Hepatocyte (in vitro differentiated cells): ENCODE measurements around the gene GRID1. TPM values are rescaled to one million over a fixed set of nuclear protein-coding genes. Genes with fewer than 3 reads are reported as not detected.
A peak's percentile ranks its signal among the peaks of the same experiment; 100 is the strongest.

Experiments
- DNase-seq: peaks from one replicate; pipeline ENCODE4 v3.0.0-alpha.2; 2016; ENCODE audit warnings: low spot score
- H2AFZ ChIP-seq: fragments of 200-600 bp; sonication (generic); 2 replicates; pipeline ENCODE4 v1.6.0; 2016; ENCODE audit warnings: antibody characterized with exemption, mild to moderate bottlenecking
- H3K27ac ChIP-seq: fragments of 200-600 bp; sonication (generic); 2 replicates; pipeline ENCODE4 v1.5.1; 2016; ENCODE audit warnings: mild to moderate bottlenecking
- H3K27me3 ChIP-seq: fragments of 200-600 bp; sonication (generic); 2 replicates; pipeline ENCODE4 v1.6.1; 2016
- H3K36me3 ChIP-seq: fragments of 200-600 bp; sonication (generic); replicated peaks from 2 replicates; pipeline ENCODE4 v1.5.1; 2016; ENCODE audit warnings: low read depth; ENCODE audit not compliant: insufficient read depth
- H3K4me1 ChIP-seq: fragments of 200-600 bp; sonication (generic); 2 replicates; pipeline ENCODE4 v1.5.1; 2016; ENCODE audit warnings: mild to moderate bottlenecking, moderate library complexity; ENCODE audit not compliant: insufficient read depth
- H3K4me2 ChIP-seq: fragments of 200-600 bp; sonication (generic); 2 replicates; pipeline ENCODE4 v1.6.0; 2016
- H3K4me3 ChIP-seq: fragments of 200-600 bp; sonication (generic); 2 replicates; pipeline ENCODE4 v1.5.1; 2016; ENCODE audit warnings: mild to moderate bottlenecking
- H3K79me2 ChIP-seq: fragments of 200-600 bp; sonication (generic); 2 replicates; pipeline ENCODE4 v1.6.0; 2017; ENCODE audit warnings: mild to moderate bottlenecking
- H3K9me2 ChIP-seq: fragments of 200-600 bp; sonication (generic); replicated peaks from 2 replicates; pipeline ENCODE4 v1.6.0; 2017; ENCODE audit warnings: mild to moderate bottlenecking; ENCODE audit not compliant: insufficient read depth
- H3K9me3 ChIP-seq: fragments of 200-600 bp; sonication (generic); 2 replicates; pipeline ENCODE4 v1.5.1; 2016; ENCODE audit warnings: low read depth, mild to moderate bottlenecking
- H4K20me1 ChIP-seq: fragments of 200-600 bp; sonication (generic); 2 replicates; pipeline ENCODE4 v1.6.0; 2016; ENCODE audit warnings: mild to moderate bottlenecking; ENCODE audit not compliant: insufficient read depth, poor library complexity, severe bottlenecking
- EZH2 ChIP-seq: fragments of 200-600 bp; sonication (generic); IDR thresholded peaks from 2 replicates; pipeline ENCODE4 v1.6.1; 2016; ENCODE audit warnings: antibody characterized with exemption, mild to moderate bottlenecking, borderline replicate concordance
- EZH2phosphoT487 ChIP-seq: fragments of 200-600 bp; sonication (generic); IDR thresholded peaks from one replicate; pipeline ENCODE4 v1.6.1; 2018; ENCODE audit warnings: antibody characterized with exemption, mild to moderate bottlenecking, low read depth, moderate library complexity; ENCODE audit not compliant: unreplicated experiment, severe bottlenecking
- WGBS: methylation state at CpG from one replicate; pipeline ENCODE4 v1.1.6; 2016; ENCODE audit warnings: low lambda C conversion rate; ENCODE audit errors: missing lambda C conversion rate; 5-methylcytosine and 5-hydroxymethylcytosine counted together
- polyA plus RNA-seq: library from polyadenylated mRNA; unstranded; fragments of >200 nt; fragmentation: Nextera tagmentation; extraction: Ambion mirVana; gene quantifications from 2 replicates; pipeline ENCODE4 v1.2.1, GENCODE V29; 2016
- total RNA-seq: library from RNA; depleted of rRNA; stranded (reverse); fragments of >200 nt; gene quantifications from 2 replicates; pipeline ENCODE4 v1.2.3, GENCODE V29; 2014
- TF ChIP-seq, protein P1 (sequence below): fragments of 200-600 bp; sonication (generic); IDR thresholded peaks from 2 replicates; pipeline ENCODE4 v1.5.1; 2016; ENCODE audit warnings: antibody characterized with exemption, mild to moderate bottlenecking; ENCODE audit not compliant: poor library complexity

Gene GRID1
- total and polyA plus RNA-seq, 2 experiments from 2014 or later: 0.07 to 0.37 TPM

DNA sequence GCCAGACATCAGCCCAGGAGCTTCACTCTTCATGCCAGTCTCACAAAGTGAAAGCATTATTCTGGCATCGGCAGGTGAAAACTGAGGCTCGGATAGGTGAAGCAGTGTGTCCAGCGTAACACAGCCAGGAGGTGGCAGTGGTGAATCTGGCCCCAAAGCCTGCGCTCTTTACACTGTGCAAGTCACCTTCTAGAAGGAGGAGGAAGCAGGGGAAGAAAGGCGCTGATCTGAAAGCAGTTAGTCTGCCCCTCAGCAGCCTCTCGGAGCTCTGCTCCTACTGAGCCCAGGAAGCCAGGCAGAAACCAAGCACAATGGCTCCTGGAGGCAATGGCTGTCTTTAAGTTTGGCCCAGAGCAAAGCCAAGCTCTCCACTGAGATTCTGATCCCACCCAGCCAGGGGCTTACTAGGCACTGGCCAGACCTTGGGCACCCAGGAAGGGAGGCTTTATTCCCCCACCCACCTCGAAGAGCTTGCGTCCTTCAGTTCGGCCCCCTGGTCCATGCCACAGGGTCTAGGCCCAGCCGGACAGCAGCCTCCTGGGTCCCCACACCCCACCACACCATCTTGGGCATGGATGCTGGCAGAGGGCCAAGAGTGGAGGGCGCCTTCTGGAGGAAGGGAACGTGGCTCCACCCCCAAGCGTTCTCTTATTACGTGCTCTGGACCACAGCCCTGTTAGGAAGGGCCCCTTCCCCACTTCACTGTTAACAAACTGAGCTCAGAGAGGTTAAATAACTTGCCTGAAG, 104.5 kb downstream of the GRID1 start:
- H3K27ac ChIP-seq: no peak overlapping the region
- H3K27me3 ChIP-seq: peaks cover 13% of the 10 kb centered on the region
- H3K4me1 ChIP-seq: no peaks in the 10 kb centered on the region
- peak; percentile 52 for DNase-seq
- no peak overlapping the region for H2AFZ ChIP-seq
- no peaks in the 10 kb centered on the region for H3K9me2 ChIP-seq
- no peaks in the 10 kb centered on the region for H3K9me3 ChIP-seq
- no peaks in the 10 kb centered on the region for H4K20me1 ChIP-seq
- WGBS: 68% methylated on average over 14 of the region's 14 CpGs
- no peak overlapping the region for H3K4me3 ChIP-seq
- H3K79me2 ChIP-seq: no peaks in the 10 kb centered on the region
- no peak for TF ChIP-seq EZH2
- TF ChIP-seq, protein P1, sequence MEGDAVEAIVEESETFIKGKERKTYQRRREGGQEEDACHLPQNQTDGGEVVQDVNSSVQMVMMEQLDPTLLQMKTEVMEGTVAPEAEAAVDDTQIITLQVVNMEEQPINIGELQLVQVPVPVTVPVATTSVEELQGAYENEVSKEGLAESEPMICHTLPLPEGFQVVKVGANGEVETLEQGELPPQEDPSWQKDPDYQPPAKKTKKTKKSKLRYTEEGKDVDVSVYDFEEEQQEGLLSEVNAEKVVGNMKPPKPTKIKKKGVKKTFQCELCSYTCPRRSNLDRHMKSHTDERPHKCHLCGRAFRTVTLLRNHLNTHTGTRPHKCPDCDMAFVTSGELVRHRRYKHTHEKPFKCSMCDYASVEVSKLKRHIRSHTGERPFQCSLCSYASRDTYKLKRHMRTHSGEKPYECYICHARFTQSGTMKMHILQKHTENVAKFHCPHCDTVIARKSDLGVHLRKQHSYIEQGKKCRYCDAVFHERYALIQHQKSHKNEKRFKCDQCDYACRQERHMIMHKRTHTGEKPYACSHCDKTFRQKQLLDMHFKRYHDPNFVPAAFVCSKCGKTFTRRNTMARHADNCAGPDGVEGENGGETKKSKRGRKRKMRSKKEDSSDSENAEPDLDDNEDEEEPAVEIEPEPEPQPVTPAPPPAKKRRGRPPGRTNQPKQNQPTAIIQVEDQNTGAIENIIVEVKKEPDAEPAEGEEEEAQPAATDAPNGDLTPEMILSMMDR: peak; percentile 30
- no peak overlapping the region for H3K4me2 ChIP-seq
- no peaks in the 10 kb centered on the region for H3K36me3 ChIP-seq

GRCh38 chr10:86261470-86261869, 105.1 kb downstream of the GRID1 start:
- TF ChIP-seq EZH2phosphoT487: no peak
- no peak for TF ChIP-seq EZH2
- TF ChIP-seq, protein P1: no peak
- no peaks in the 10 kb centered on the region for H3K9me3 ChIP-seq
- H3K4me2 ChIP-seq: no peak overlapping the region
- no peaks in the 10 kb centered on the region for H3K4me1 ChIP-seq
- H3K27ac ChIP-seq: no peak overlapping the region
- H3K36me3 ChIP-seq: no peaks in the 10 kb centered on the region
- H2AFZ ChIP-seq: no peak overlapping the region
- H3K79me2 ChIP-seq: no peaks in the 10 kb centered on the region
- WGBS: 87% methylated on average over 5 of the region's 5 CpGs
- H4K20me1 ChIP-seq: no peaks in the 10 kb centered on the region
- peaks cover 13% of the 10 kb centered on the region for H3K27me3 ChIP-seq
- H3K9me2 ChIP-seq: no peaks in the 10 kb centered on the region
- DNase-seq: no peak
- H3K4me3 ChIP-seq: no peak overlapping the region

DNA sequence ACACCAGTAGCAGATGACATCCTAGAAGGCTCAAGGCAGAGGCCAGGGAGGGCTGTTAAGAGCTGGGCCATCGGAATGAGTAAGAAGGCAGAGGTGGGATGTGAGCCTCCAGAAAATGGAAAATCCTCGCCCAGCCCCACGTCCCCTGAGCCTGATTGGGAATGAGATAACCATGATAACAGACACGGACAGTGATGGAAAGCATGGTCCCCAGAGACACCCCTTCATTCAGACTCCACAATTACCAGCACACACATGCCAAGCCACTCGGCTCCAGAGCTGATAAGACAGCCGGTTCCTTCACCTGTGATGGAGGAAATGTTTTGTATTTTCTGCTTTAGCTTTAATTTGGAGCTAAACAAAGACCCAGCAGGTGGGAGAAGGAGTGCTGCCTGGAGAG, 106.0 kb downstream of the GRID1 start:
- Histone ChIP-seq H2AFZ (no peak overlapping the region), H3K9me3 (no peaks in the 10 kb centered on the region), H3K4me1 (no peaks in the 10 kb centered on the region), H3K27ac (no peak overlapping the region), H4K20me1 (no peaks in the 10 kb centered on the region), H3K9me2 (no peaks in the 10 kb centered on the region), H3K27me3 (peaks cover 13% of the 10 kb centered on the region), H3K79me2 (no peaks in the 10 kb centered on the region), H3K36me3 (no peaks in the 10 kb centered on the region), H3K4me2 (no peak overlapping the region), H3K4me3 (no peak overlapping the region)
- 40% methylated on average over 6 of the region's 6 CpGs for WGBS
- TF ChIP-seq, protein P1: no peak
- TF ChIP-seq EZH2 (no peak), EZH2phosphoT487 (no peak)
- no peak for DNase-seq
